RWPE1 (cell line): ENCODE measurements around the gene POLR3GL.
A peak's percentile ranks its signal among the peaks of the same experiment; 100 is the strongest.

Experiments used
- CTCF ChIA-PET: fragments of 350-600 bp; sonication (Branson Sonifier 250); formaldehyde crosslinking; extraction: SDS; loops from one replicate; lab custom pipeline; 2021; lab: Yijun Ruan, JAX
- POLR2A ChIA-PET: fragments of 400-600 bp; formaldehyde crosslinking; extraction: SDS; loops from one replicate; lab custom pipeline; 2020; ENCODE audit warnings: antibody characterized with exemption; ENCODE audit not compliant: low non-redundant PET; lab: Yijun Ruan, JAX
- DNase-seq: peaks from one replicate; pipeline ENCODE4 v3.0.0; 2012; ENCODE audit warnings: low spot score
- H3K27ac ChIP-seq: fragments of 450-650 bp; 2 replicates; pipeline ENCODE4 v1.5.1; 2017
- TF ChIP-seq, protein P1 (sequence below): fragments of 450-650 bp; conservative IDR thresholded peaks from 2 replicates; pipeline ENCODE4 v1.5.1; 2017; ENCODE audit warnings: low read depth, mild to moderate bottlenecking

The POLR3GL gene

DNA sequence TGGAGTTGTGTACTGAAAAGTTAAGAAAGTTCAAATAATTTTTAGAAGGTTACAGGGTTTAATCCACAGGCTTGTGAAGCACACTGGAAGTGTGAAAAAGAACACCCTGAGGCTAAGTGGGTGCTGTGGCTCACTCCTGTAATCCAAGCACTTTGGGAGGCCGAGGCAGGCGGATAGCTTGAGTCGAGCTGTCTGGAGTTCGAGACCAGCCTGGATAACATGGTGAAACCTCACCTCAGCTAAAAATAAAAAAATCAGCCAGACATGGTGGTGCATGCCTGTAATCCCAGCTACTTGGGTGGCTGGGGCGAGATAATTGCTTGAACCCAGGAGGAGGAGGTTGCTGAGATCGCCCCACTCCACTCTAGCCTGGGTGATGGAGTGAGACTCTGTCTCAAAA, 22.1 kb downstream of the POLR3GL start:
- TF ChIP-seq, protein P1, sequence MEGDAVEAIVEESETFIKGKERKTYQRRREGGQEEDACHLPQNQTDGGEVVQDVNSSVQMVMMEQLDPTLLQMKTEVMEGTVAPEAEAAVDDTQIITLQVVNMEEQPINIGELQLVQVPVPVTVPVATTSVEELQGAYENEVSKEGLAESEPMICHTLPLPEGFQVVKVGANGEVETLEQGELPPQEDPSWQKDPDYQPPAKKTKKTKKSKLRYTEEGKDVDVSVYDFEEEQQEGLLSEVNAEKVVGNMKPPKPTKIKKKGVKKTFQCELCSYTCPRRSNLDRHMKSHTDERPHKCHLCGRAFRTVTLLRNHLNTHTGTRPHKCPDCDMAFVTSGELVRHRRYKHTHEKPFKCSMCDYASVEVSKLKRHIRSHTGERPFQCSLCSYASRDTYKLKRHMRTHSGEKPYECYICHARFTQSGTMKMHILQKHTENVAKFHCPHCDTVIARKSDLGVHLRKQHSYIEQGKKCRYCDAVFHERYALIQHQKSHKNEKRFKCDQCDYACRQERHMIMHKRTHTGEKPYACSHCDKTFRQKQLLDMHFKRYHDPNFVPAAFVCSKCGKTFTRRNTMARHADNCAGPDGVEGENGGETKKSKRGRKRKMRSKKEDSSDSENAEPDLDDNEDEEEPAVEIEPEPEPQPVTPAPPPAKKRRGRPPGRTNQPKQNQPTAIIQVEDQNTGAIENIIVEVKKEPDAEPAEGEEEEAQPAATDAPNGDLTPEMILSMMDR: no peak
- ChIA-PET CTCF (no interaction called here), POLR2A (no interaction called here)
- DNase-seq: no peak
- H3K27ac ChIP-seq: peak overlapping the region; percentile 36; the same call in 1 of the 2 replicates

- CTCF ChIA-PET: interaction anchor here (0.9 to 3.8 kb wide), 2 partner anchors 10 to 20 kb away, joined by 3 to 13 read pairs; no protein-coding TSS in a partner anchor
- DNase-seq: no peak
- peak overlapping the region; percentile 44 for H3K27ac ChIP-seq
- TF ChIP-seq, protein P1: no peak
- POLR2A ChIA-PET: no interaction called here
Observed at GRCh38 chr1:145987926-145988325, 23.4 kb downstream of the POLR3GL start.

DNA sequence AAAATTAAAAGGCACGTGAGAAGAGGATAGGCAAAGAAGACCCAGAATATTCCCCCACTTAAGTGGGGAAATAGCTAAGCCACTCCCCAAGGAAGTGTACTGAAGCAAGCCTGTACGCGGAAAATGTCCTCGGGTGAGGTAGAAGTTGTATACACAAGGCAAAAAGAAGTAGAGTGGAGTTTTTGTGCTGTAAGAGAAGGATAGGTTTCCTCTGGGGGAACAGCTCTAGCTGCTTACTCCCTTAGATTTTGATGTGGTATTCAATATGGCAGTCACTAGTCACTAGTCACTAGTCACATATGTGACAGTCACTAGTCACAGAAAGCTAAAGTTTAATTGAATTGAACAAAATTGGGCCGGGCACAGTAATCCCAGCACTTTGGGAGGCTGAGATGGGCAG, 24.3 kb downstream of the POLR3GL start:
- ChIA-PET POLR2A (no interaction called here), CTCF (interaction anchor here (0.9 to 3.8 kb wide), 2 partner anchors 11 to 19 kb away, joined by 3 to 13 read pairs; no protein-coding TSS in a partner anchor)
- DNase-seq: no peak
- H3K27ac ChIP-seq: peak overlapping the region; percentile 66
- TF ChIP-seq, protein P1: no peak

DNA sequence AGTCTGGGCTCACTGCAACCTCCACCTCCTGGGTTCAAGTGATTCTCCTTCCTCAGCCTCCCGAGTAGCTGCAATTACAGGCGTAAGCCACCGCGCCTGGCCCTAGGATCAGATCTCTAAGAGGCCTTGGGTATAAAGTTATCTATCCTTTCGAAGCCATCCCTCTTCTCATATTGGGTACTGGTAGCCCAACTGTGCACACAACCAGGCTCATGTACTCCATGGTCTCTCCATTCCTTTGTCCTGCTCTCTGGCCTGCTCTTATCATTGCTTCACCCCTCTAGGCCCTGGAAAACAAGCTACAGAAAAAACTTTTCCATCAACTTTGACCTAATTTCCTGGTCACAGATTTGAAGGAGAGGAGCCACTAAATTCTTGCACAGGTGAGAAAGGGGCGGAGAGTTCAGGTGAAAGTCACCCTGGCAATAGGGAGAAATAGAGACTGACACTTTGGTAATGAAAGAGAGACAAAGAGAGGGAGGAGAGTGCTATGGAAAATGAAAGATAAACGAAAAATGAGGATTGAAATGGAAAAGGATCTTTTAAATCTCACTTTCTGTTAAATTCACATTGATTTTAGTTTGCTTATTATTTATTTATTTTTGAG, 25.9 kb downstream of the POLR3GL start:
- DNase-seq: no peak
- TF ChIP-seq, protein P1: no peak

GRCh38 chr1:145991735-145992412, 27.4 kb downstream of the POLR3GL start:
- ChIA-PET POLR2A (no interaction called here), CTCF (interaction anchor here (0.5 to 2.4 kb wide), 2 partner anchors 15 to 18 kb away, joined by 3 to 11 read pairs; no protein-coding TSS in a partner anchor)
- DNase-seq: no peak
- peak overlapping the region; percentile 55 for H3K27ac ChIP-seq
- TF ChIP-seq, protein P1: no peak

More for the DNA sequence above, 25.9 kb downstream of the POLR3GL start:
- POLR2A ChIA-PET: interaction anchor here (0.7 kb wide), 1 partner anchor 61 kb away, joined by 5 read pairs; no protein-coding TSS in a partner anchor
- CTCF ChIA-PET: interaction anchor here (1.3 to 3.8 kb wide), 2 partner anchors 11 to 13 kb away, joined by 5 to 13 read pairs; no protein-coding TSS in a partner anchor
- peak overlapping the region; percentile 66 for H3K27ac ChIP-seq

GRCh38 chr1:145992502-145992936, 28.0 kb downstream of the POLR3GL start:
- TF ChIP-seq, protein P1: no peak
- no peak for DNase-seq
- POLR2A ChIA-PET: no interaction called here
- peak overlapping the region; percentile 62 for H3K27ac ChIP-seq
- CTCF ChIA-PET: interaction anchor here (0.5 to 2.4 kb wide), 3 partner anchors 15 to 517 kb away, joined by 3 to 11 read pairs (median 3); no protein-coding TSS in a partner anchor
